Hematopoietic multipotent progenitor cell treated with erythropoietin and hydrocortisone succinate and interleukin-3 and kit ligand, for 17 days (in vitro differentiated cells): ENCODE data around the gene RNF13.
"Not testable (repeated sequence)": the region's sequence is repeated elsewhere in the genome, so short reads cannot be mapped to it uniquely, and the experiment has no call there.

ENCODE experiments used
- DNase-seq: peaks from one replicate; pipeline ENCODE4 v3.0.0-alpha.2; 2015; ENCODE audit warnings: low spot score

The RNF13 gene

GRCh38 chr3:149801195-149801594, 11.8 kb upstream of the RNF13 start:
- no peak for DNase-seq

DNA sequence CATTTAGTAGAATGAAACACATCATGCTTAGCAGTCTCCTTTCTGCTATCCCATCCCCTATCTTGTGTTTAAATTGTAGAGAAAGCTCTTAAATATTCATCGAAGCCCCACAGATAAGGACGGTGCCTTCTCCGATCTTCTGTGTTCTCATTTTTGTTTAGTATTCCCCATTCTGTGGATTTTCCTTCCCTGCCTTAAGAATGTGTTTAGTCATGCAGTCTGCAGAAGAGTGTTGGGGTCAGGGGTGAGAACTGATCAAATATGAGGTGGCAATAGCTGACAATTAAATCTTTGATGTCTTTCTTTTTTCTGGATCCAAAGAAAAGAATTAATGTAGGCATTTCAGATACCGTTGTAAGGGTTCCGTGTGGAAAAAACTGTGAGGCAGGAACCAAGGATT, 11.4 kb upstream of the RNF13 start:
- DNase-seq = no peak

DNA sequence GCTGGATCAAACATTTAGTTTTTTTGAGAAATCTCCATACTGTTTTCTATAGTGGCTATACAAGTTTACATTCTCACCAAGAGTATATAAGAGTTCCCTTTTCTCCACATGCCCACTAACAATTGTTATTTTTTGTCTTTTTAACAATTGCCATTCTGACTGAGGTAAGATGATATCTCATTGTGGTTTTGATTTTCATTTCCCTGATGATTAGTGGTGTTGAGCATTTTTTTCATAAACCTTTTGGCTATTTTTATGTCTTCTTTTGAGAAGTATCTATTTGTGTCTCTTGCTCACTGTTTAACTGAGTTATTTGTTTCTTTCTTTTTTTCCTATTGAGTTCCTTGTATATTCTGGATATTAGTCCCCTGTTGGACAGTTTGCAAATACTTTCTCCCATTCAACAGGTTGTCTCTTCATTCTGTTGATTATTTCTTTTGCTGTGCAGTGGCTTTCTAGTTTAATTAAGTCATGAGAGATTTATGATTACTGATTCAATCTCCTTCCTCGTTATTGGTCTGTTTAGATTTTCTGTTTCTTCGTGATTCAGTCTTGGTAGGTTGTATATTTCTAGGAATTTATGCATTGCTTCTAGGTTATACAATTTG, 6.7 kb upstream of the RNF13 start:
- DNase-seq = no peak

GRCh38 chr3:149808209-149808829, 4.7 kb upstream of the RNF13 start:
- DNase-seq = peak; percentile 55

- no peak for DNase-seq
These were observed 3.3 kb upstream of the RNF13 start for GRCh38 chr3:149809699-149810098.

DNA sequence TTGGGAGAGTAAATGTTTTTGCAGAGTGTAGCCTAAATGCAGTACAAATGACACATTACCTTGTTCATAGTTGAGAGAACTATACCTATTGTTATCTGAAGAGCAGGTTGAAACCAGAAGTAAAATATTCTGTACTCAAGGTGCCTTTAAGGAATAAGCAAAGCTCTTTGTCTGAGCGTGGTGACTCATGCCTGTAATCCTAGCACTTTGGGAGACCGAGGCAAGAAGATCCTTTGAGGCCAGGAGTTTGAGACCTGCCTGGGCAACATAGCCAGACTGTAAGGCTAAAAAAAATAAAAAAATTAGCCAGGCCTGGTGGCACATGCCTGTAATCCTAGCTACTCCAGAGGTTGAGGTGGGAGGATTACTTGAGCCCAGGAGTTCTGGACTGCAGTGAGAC, 2.2 kb upstream of the RNF13 start:
- no peak for DNase-seq

DNA sequence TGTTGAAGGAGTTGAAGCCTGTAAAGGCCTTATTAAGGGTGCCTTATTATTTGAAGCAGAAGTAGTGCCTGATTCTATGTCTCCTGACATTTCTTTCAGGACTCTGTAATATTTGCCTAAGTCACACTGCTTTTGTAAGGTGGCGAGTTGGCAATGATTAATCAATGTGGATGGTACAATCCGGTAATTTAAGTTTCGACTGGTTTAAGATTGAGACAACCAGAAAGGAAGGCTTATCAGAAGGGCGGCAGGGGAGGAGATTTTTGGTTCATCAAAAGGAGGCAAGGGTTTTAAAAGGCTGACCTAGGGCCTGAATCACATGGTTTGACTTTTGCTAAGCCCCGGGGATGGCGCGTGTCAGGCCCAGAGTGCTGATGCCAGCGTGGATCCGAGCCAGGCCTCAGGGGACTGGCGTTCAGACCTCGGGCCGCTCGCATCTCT, 830 bp upstream of the RNF13 start:
- DNase-seq = no peak

- DNase-seq = peak; percentile 29
These were observed 609 bp downstream of the RNF13 start for GRCh38 chr3:149813367-149814281.

DNA sequence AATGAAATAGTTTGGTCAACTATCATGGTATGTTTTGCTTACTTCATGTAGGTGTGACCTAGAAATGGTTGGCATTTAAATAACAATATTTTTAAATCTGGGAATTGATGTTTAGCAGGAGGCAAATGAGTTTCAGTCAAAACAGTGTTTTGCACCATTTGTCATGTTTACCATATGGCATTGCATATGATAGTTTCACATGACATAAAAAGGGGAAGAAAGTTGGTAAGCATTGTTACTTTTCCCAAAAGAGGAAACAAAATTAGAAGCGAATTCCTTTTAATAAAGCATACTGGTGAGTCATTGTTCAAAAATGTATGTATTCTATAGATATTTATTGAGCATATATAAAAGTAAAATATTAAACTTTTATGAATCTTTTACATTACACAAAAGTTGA, 2.3 kb downstream of the RNF13 start:
- no peak for DNase-seq

DNA sequence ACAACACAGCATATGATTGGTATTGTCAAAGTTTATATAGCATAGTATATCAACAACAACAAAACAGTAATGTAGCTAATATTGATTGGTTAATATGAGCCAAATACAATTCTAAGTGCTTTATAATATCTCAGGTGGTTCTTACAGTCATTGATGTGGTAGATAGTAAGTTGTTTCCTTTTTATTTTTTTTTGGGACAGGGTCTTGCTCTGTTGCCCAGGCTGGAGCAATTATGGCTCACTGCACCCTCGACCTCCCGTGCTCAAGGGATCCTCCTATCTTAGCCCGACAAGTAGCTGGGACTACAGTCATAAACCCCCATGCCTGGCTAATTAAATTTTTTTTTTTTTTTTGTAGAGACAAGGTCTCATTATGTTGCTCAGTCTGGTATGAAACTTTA, 2.7 kb downstream of the RNF13 start:
- no peak for DNase-seq

DNA sequence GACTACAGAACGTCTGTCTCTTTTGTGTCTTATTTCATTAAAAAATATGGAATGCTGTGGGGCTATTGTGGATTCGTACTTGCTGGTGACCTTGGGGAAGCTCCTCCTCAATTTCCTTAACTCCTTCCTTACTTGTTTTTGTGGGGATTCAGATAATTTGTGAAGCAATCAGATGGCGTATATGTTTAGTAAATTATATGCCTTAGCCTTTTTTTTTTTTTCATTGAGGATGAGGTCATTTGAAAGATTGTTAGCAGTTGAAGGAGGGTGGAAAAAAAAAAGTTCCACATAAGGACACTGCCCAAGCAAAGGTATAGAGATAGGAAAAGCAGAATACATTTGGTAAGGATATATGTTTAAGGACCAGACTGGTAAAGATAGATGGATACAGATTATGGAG, 3.3 kb downstream of the RNF13 start:
- DNase-seq = no peak

DNA sequence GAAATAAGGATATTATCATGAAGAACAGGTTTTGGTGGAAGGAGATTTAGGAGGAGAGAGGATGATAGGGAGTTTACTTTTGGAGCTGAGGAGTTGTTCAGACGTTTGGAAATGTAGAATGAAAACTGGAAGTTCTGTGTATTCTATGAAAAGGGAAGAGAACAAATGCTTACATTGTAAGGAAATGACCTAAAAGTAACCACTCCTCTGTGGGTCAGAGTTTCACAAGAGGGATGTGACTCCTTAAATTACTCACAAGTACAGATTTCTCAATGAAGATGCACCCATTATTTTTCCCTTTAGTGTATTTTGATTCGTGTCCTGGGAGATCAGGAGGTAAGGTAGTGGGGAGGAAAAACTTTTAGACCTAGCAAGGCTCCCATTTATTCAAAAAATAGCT, 4.0 kb downstream of the RNF13 start:
- DNase-seq = no peak

GRCh38 chr3:149819432-149819831, 6.4 kb downstream of the RNF13 start:
- no peak for DNase-seq

- DNase-seq = no peak
These were observed 7.2 kb downstream of the RNF13 start for GRCh38 chr3:149820183-149820582.

GRCh38 chr3:149826636-149827035, 13.6 kb downstream of the RNF13 start:
- no peak for DNase-seq

- no peak for DNase-seq
These were observed 15.4 kb downstream of the RNF13 start for GRCh38 chr3:149828390-149828789.

DNA sequence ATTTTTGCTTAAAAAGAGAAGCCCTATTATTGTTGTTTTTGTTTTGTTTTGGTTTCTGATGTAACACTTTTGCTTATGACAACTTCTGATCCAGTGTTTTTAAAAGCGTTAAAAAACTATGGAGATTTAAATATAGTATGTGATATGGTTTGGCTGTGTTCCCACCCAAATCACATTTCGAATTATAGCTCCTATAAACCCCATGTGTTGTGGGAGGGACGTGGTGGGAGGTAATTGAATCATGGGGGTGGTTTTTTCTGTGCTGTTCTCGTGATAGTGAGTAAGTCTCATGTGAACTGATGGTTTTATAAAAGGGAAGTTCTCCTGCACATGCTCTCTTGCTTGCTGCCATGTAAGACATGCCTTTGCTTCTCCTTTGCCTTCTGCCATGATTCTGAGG, 16.6 kb downstream of the RNF13 start:
- not testable (repeated sequence) for DNase-seq

- DNase-seq = no peak
These were observed 17.9 kb downstream of the RNF13 start for GRCh38 chr3:149830902-149831301.

DNA sequence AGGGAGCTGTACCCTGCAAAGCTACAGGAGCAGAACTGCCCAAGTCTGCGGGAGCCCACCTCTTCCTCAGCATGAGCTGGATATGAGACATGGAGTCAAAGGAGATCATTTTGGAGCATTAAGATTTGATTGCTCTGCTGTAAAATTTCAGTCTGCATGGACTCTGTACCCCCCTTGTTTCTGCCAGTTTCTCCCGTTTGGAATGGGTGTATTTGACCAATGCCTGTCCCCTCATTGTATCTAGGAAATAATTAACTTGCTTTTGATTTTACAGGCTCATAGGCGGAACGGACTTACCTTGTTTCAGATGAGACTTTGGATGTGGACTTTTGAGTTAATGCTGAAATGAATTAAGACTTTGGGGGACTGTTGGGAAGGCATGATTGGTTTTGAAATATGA, 18.3 kb downstream of the RNF13 start:
- no peak for DNase-seq

DNA sequence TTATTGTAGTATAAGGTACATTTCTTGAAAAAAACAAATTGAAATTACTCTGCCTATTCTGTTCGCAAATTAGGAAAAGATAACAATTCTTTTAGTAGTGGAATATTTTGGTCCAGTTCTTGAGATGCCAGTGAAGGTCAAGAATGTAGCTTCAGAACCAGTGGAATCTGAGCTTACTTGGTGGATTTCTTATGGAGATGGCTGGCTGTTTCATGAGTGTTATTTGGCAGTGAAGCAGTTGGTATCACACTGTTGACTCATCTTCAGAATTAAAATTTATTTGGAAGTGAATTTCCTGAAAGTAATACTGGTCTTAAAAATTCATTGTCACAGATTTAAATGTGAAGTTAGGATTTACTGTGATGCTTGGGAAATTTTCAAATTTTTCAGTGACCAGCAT, 19.1 kb downstream of the RNF13 start:
- DNase-seq = no peak

DNA sequence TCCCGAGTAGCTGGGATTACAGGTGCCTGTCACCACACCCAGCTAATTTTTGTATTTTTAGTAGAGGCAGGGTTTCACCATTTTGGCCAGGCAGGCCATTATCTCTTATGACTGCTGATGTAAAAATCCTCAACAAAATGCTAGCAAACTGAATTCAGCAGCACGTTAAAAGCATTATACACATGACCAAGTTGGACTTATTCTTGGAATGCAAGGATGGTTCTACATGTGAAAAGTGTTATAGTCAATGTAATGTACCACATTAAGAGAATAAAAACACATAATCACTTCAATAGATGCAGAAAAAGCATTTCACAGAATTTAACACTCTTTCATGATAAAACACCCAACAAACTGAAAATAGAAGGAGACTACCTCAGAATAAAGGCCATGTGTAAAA, 20.2 kb downstream of the RNF13 start:
- no peak for DNase-seq

GRCh38 chr3:149838491-149838890, 25.5 kb downstream of the RNF13 start:
- not testable (repeated sequence) for DNase-seq

DNA sequence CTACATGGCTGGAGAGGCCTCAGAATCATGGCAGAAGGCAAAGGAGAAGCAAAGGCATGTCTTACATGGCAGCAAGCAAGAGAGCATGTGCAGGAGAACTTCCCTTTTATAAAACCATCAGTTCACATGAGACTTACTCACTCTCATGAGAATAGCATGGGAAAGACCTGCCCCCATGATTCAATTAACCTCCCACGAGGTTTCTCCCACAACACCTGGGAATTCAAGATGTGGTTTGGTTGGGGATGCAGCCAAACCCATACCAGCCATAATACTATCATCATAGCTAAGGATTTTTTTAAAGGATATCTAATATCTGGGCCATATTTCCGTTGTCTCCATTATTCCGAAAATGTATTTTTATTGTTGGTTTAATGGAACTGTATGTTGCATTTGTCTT, 26.5 kb downstream of the RNF13 start:
- not testable (repeated sequence) for DNase-seq
